Omental fat pad (tissue), 4 donors: ENCODE measurements around the gene RILP. TPM values are rescaled to one million over a fixed set of nuclear protein-coding genes. Genes with fewer than 3 reads are reported as not detected.

Experiments used
- ATAC-seq: fragments of 150-250 bp; one replicate; pipeline ENCODE4 v1.9.1; 2016; ENCODE audit warnings: mild to moderate bottlenecking, moderate library complexity; ENCODE audit not compliant: low FRiP score
- DNase-seq: peaks from one replicate; pipeline ENCODE4 v3.0.0-alpha.2; 2019; ENCODE audit warnings: low spot score
- CTCF ChIP-seq, 3 donors: fragments of 450-650 bp; IDR thresholded peaks; one replicate each; pipeline ENCODE4 v1.5.1; 2016 to 2017; ENCODE audit warnings: antibody characterized with exemption in 3 of 3, mild to moderate bottlenecking in 3 of 3, moderate library complexity in 2 of 3
- total RNA-seq, 4 donors: library from RNA; depleted of rRNA; stranded (reverse); fragments of >200 nt; gene quantifications; one replicate each; pipeline ENCODE4 v1.1.0, GENCODE V29; 2016

Gene RILP
- total RNA-seq, 4 donors from 2014 or later, result 26.5 to 60.5 (median 35.6) TPM

- no peak for TF ChIP-seq CTCF (IDR thresholded peaks at IDR 0.05)
- ATAC-seq, result no peak
- no peak for DNase-seq
These were observed 22.3 kb downstream of the RILP start for GRCh38 chr17:1627182-1627981.

DNA sequence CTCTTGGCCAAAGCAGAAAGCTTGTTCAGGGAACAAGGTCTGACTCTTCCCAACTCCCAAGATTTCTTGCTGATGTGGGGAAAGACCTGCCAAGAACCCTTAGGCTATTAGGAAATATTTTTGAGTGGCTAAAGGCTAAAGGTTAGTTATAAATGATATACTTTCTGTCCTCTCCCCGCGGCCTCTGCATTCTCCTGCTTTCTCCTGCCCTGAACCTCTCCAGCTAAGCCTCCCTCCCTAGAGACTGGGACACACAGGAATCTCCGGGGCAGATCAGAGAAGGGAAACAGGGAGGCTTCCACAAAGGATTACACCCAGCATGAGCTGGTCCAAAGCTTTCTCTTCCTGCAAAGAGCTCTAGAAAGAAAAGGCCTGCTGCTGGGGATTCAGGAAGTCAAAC, 23.3 kb downstream of the RILP start:
- ATAC-seq (peak; percentile 12), DNase-seq (no peak)
- no peak for TF ChIP-seq CTCF (IDR thresholded peaks at IDR 0.05)

DNA sequence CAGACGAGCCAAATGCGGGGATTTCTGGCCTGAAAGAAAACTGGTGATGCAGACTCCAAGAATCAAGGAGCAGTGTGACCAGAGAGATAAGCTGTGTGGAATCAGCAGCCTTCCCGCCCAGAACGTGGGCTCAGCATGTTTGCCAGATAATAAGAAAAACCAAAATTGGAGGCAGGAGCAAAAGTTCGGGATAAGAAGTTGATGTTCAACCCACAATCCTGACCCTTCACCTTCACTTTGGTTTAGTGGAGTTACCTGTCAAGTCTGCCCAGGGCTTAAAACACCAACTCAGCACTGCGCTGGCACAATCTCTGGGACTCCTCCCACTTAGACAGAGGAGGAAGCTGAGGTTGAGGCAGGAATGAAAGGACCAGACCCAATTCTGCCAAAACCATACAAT, 24.1 kb downstream of the RILP start:
- DNase-seq (no peak), ATAC-seq (no peak)
- TF ChIP-seq CTCF (IDR thresholded peaks at IDR 0.05), result no peak

DNA sequence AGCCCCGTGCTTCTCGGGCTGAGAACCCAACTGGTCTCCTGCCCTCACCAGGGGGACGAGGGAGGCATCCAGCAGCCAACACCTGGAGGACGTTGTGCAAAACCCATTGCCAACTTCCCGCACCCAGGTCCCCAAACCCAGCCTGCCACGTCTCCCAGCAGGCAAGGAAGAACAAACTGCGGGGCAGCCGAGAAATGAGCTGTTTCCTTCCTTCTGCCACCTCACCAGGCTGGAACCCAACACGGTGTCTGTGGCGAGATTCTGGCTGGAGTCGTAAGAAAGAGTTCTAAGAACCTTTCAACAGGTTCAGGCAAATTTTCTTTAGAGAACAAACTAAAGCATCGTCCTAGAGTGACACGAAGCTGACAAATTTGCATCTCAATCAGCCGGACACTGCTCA, 24.6 kb downstream of the RILP start:
- DNase-seq (no peak), ATAC-seq (no peak)
- TF ChIP-seq CTCF (IDR thresholded peaks at IDR 0.05), result no peak

DNA sequence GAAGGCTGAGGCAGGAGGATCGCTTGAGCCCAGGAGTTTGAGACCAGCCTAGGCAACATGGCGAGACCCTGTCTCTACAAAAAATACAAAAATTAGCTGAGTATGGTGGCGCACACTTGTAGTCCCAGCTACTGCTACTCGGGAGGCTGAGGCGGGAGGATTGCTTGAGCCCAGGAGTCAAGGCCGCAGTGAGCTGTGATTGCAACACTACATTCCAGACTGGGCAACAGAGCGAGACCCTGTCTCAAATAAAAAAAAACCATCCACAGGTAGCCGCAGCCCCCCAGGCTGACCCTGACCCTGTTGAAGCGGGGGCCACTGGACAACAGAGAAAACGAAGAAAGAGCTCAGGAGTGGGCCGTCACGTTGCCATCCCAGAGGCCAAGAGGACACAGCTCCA, 25.0 kb downstream of the RILP start:
- no peak for TF ChIP-seq CTCF (IDR thresholded peaks at IDR 0.05)
- DNase-seq (no peak), ATAC-seq (no peak)

DNA sequence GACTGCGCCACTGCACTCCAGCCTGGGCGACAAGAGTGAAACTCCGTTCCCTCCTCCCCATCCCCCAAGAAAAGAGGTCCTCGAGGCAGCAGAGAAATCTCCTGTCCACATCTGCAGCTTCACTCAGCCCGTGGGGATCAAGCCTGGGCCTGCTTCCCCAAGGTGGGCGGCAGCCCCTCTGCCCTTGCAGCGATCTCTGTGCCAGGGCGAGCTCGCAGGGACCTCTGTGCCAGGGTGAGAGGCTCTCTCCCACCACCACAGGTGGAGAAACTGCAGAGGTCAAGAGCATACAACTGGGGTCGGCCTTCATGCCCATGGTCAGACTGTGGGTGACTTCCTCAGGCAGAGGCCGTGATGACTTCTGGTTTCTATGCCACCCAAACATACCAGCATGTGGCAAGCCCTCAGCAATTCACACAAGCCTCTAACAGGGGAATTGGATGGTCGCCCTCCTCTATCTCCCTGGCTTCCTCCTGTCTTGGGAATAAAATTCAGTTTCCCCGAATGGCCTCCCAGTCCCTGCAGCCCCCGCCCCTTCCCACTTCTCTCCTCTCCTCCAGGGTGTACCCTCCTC, 26.5 kb downstream of the RILP start:
- no peak for ATAC-seq

More for the DNA sequence above, 26.5 kb downstream of the RILP start:
- TF ChIP-seq CTCF (IDR thresholded peaks at IDR 0.05), result no peak
- no peak for DNase-seq
